HFF-Myc (cell line): ENCODE data around the gene RAB40C.

Experiments used
- DNase-seq: peaks from one replicate; pipeline ENCODE4 v3.0.0-alpha.2; 2011; ENCODE audit warnings: low read depth; ENCODE audit errors: extremely low read depth
- H3K4me3 ChIP-seq: replicated peaks from 2 replicates; pipeline ENCODE4 v1.5.1; 2011; ENCODE audit warnings: low read depth, mild to moderate bottlenecking, control low read depth, low read length
- TF ChIP-seq, protein P1 (sequence below): IDR thresholded peaks from 2 replicates; pipeline ENCODE4 v1.5.1; 2012; ENCODE audit warnings: mild to moderate bottlenecking, low read depth, low read length, control low read depth; ENCODE audit errors: missing control alignments

RAB40C gene

DNA sequence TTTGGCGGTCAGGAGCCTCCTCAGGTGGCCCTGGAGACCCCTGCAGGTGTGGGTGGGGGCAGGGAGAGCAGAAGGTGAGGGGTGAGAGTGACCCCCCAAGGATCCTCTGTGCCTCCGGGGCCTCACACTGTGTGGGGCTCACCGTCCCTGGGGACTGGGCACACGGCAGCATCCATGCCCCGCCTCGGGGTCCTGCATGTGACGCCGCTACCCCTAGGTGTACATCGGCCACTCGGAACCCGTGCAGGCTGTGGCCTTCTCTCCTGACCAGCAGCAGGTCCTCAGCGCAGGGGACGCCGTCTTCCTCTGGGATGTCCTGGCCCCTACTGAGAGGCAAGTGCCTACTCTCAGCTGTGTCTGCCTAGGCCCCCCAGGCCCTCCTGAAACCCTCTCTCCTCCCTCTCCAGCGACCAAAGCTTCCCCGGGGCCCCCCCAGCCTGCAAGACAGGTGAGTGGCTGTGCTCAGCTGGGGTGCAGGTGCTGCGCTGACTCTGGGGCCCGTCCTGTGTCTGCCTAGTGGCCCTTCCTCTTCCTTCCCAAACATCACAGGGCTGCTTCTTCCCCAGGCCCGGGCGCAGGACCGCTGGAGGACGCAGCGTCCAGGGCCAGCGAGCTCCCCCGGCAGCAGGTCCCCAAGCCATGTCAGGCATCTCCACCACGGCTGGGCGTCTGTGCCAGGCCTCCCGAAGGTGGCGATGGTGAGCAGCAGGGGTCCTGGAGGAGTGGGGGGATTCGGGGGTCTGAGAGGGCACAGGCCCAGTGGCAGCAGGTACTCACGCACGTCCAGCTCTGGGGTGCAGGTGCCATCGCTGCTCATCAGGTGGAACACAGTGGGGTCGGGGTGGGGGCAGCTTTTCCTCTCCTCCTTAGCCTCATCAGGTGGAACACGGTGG is 69.1 kb downstream of the RAB40C start:
- H3K4me3 ChIP-seq = no peak overlapping the region
- TF ChIP-seq, protein P1, sequence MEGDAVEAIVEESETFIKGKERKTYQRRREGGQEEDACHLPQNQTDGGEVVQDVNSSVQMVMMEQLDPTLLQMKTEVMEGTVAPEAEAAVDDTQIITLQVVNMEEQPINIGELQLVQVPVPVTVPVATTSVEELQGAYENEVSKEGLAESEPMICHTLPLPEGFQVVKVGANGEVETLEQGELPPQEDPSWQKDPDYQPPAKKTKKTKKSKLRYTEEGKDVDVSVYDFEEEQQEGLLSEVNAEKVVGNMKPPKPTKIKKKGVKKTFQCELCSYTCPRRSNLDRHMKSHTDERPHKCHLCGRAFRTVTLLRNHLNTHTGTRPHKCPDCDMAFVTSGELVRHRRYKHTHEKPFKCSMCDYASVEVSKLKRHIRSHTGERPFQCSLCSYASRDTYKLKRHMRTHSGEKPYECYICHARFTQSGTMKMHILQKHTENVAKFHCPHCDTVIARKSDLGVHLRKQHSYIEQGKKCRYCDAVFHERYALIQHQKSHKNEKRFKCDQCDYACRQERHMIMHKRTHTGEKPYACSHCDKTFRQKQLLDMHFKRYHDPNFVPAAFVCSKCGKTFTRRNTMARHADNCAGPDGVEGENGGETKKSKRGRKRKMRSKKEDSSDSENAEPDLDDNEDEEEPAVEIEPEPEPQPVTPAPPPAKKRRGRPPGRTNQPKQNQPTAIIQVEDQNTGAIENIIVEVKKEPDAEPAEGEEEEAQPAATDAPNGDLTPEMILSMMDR = peak; percentile 15
- no peak for DNase-seq

DNA sequence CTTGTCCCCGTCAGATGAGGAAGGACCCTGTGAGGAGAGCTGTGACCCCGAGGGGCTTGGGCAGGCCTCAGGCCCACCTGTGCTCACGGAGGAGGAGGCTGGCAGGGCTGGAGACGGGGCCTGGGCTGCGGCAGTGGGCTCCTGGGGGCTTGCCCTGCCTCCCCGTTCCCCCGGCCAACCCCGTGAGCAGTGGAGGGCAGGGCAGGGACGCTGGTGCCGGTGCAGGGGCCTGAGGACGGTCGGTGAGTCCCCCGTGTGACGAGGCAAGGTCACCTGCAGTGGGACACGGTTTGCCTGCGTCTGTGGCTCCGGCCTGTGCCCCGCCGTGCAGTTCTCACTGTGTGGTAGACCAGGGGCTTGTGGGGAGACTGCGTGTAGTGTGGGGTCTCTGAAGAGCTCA is 69.8 kb downstream of the RAB40C start:
- DNase-seq = no peak
- H3K4me3 ChIP-seq = no peak overlapping the region
- TF ChIP-seq, protein P1 = no peak

DNA sequence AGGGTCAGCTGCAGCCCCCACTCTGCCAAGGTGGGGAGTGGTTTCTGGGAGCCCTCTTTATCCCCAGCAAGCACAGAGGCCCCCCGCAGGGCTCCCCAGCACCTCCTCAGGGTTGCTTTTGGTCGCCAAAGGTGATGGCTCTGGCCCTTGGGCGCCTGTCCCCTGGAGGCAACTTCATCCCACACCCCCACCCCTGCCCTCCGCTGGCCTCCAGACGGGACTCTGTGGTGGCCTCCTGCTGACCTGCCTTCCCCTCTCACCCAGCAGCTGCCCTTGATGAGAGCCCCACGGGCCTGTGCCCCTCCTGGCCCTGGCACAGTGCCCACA is 70.2 kb downstream of the RAB40C start:
- TF ChIP-seq, protein P1 = no peak
- no peak overlapping the region for H3K4me3 ChIP-seq

DNA sequence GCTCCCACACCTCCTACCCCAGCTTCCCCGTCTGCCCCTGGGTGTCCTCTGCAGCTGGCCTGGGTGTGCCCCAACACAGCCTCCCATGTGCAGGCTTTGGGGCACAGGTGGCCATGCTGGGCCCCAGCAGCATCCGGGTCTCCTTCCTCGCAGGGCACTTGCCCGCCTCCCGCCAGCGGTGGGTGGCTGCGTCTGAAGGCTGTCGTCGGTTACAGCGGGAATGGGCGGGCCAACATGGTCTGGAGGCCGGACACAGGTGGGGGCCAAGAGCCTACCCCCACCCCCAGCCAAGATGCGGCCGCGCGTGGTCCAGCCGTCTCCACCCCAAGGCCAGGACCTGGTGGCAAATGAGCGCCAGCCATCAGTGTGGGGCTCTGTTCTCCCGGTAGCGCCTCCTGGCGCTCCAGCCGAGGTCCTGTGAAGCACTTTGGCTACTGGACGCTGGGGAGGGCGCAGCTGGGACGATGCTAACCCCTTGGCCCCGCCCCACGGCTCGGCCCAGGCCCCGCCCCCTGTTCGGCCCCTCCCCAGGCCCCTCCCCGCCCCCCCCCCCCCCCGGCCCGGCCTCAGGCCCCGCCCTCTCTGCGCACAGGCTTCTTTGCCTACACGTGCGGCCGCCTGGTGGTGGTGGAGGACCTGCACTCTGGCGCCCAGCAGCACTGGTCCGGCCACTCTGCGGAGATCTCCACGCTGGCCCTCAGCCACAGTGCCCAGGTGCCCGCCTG is 70.8 kb downstream of the RAB40C start:
- H3K4me3 ChIP-seq = no peak overlapping the region
- peak; percentile 69 for DNase-seq
- TF ChIP-seq, protein P1 = peak; percentile 35

More for the DNA sequence above, 70.2 kb downstream of the RAB40C start:
- DNase-seq = no peak

DNA sequence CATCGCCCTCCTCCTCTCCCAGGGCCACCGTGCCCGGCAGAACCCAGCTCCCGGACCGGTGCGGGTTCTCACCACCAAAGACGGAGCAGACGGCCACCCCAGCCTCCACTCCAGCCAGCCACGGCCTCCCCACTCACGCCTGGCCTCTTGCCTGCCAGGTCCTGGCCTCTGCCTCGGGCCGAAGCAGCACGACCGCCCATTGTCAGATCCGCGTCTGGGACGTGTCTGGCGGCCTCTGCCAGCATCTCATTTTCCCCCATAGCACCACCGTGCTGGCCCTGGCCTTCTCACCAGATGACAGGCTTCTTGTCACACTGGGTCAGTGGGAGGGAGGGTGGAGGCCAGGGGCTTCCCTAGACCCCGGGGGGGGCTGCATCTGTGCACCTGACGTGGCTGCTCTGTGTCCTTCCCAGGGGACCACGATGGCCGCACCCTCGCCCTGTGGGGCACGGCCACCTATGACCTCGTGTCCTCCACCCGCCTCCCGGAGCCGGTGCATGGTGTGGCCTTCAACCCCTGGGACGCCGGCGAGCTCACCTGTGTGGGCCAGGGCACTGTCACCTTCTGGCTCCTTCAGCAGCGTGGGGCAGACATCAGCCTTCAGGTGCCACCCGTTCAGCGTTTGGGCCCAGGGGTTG is 71.4 kb downstream of the RAB40C start:
- TF ChIP-seq, protein P1 = no peak
- no peak overlapping the region for H3K4me3 ChIP-seq
- DNase-seq = no peak

DNA sequence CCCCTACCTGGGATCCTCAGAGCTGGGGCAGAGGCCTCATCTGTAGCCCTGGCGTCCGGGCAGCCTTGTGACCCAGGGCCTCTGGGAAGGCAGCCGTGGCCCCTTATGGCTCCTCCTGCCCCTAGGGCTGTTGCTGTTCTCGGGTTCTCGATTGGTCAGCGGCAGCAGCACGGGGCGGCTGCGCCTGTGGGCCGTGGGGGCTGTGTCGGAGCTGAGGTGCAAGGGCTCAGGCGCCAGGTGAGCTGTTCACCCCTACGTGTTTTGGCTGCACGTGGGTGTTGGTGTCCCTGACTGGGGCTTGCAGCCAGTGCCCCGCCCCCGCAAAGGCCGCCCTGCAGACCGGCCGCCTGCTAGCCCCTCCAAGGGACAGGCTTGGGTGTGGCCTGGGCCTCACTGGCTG is 72.2 kb downstream of the RAB40C start:
- TF ChIP-seq, protein P1 = no peak
- no peak for DNase-seq
- no peak overlapping the region for H3K4me3 ChIP-seq
